ENCODE measurements around the gene BCL11A.

GRCh38 chr2:60486551-60486950 lies 66.9 kb downstream of the BCL11A start:
- TF ChIP-seq ZFX (IDR thresholded peaks at IDR 0.05) (no peak), CTCF (conservative IDR thresholded peaks at IDR 0.05) (no peak)

Data from C4-2B (cell line).